GM21786 (cell line): ENCODE results near the gene KDM2B.
A peak's percentile ranks its signal among the peaks of the same experiment; 100 is the strongest.

Experiments
- ATAC-seq: cut with Tn5 transposase; IDR thresholded peaks from one replicate; pipeline ENCODE4 v1.9.1; 2021; ENCODE audit not compliant: unreplicated experiment

Gene KDM2B

GRCh38 chr12:121532503-121533393 lies 48.1 kb downstream of the KDM2B start:
- ATAC-seq = no peak

GRCh38 chr12:121531356-121531750 lies 49.5 kb downstream of the KDM2B start:
- no peak for ATAC-seq

GRCh38 chr12:121530600-121531355 lies 50.0 kb downstream of the KDM2B start:
- ATAC-seq = no peak

GRCh38 chr12:121529184-121529583 lies 51.6 kb downstream of the KDM2B start:
- no peak for ATAC-seq

GRCh38 chr12:121525411-121525810 lies 55.4 kb downstream of the KDM2B start:
- ATAC-seq = no peak

- no peak for ATAC-seq
Observed at GRCh38 chr12:121524196-121524916, 56.5 kb downstream of the KDM2B start.

GRCh38 chr12:121523741-121524140 lies 57.1 kb downstream of the KDM2B start:
- ATAC-seq = no peak

GRCh38 chr12:121522971-121523370 lies 57.9 kb downstream of the KDM2B start:
- no peak for ATAC-seq

- ATAC-seq = no peak
Observed at GRCh38 chr12:121520586-121521086, 60.2 kb downstream of the KDM2B start.

- ATAC-seq = no peak
Observed at GRCh38 chr12:121520119-121520518, 60.7 kb downstream of the KDM2B start.

GRCh38 chr12:121519227-121519626 lies 61.6 kb downstream of the KDM2B start:
- ATAC-seq = no peak

- no peak for ATAC-seq
Observed at GRCh38 chr12:121518656-121519055, 62.2 kb downstream of the KDM2B start.

- no peak for ATAC-seq
Observed at GRCh38 chr12:121516437-121517011, 64.3 kb downstream of the KDM2B start.

GRCh38 chr12:121515615-121516014 lies 65.2 kb downstream of the KDM2B start:
- no peak for ATAC-seq

- ATAC-seq = peak; percentile 43
Observed at GRCh38 chr12:121514184-121514742, 66.6 kb downstream of the KDM2B start.

- ATAC-seq = peak; percentile 84
Observed at GRCh38 chr12:121513464-121514183, 67.2 kb downstream of the KDM2B start.

GRCh38 chr12:121512561-121512960 lies 68.3 kb downstream of the KDM2B start:
- no peak for ATAC-seq

GRCh38 chr12:121511916-121512315 lies 68.9 kb downstream of the KDM2B start:
- no peak for ATAC-seq

- no peak for ATAC-seq
Observed at GRCh38 chr12:121509339-121509738, 71.5 kb downstream of the KDM2B start.

GRCh38 chr12:121508533-121508932 lies 72.3 kb downstream of the KDM2B start:
- no peak for ATAC-seq
